Measurements from ENCODE around the gene HOXA13. TPM values are rescaled to one million over a fixed set of nuclear protein-coding genes. Genes with fewer than 3 reads are reported as not detected.

HOXA13 gene
- total and polyA plus RNA-seq, 10 of the 15 experiments (the other 5 are each of a cell fraction or from before 2014, with no cell fraction given) = not detected

DNA sequence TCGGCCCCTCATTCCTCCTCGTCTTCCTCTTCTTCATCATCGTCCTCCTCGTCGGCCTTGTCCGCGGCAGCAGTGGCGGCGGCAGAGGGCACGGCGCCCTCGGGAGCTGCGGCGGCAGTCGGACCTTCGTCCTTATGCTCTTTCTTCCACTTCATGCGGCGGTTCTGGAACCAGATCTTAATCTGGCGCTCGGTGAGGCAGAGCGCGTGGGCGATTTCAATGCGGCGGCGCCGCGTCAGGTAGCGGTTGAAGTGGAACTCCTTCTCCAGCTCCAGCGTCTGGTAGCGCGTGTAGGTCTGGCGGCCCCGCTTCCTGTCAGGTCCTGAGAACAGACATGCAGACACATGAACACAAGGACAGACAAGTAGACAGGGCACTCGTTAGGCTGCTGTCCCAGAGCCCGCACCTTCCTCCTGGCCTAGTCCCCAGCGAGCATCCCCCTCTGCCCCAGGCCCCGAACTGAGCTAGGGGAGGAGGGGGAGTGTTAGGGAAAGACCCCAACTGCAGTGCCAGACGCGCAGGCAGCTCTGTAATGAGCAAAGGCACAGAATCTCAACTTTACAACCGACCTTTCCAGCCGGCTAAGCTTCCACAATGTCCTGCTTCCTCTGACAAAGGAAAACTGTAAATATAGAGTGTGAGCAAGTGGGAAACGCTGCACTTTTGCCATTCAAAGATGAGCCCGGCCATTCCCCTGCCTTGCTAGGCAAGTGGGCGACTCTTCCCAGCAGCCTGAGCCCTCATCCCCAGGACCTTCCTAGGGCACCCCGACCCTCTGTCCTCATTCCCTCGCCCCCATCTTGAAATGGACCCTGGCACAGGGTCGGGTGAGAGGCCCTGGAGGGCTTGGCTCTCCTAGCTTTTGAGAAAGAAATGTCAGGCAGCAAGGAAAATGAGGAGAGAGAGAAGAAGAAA, 44.7 kb downstream of the HOXA13 start:
- Histone ChIP-seq H3K4me2 (ENCODE audit: control insufficient read depth, insufficient read depth) (no peak overlapping the region), H3K4me3 (no peak overlapping the region), H3K9me3 (replicated peaks; ENCODE audit: control insufficient read depth, insufficient read depth, low read length) (no peaks in the 10 kb centered on the region; the same call in 2 of the 3 replicates), H4K20me1 (ENCODE audit: control insufficient read depth, insufficient read depth) (no peaks in the 10 kb centered on the region), H3K4me1 (ENCODE audit: control insufficient read depth, insufficient read depth, low read length) (no peaks in the 10 kb centered on the region; the same call in 1 of the 2 replicates), H3K9ac (ENCODE audit: control insufficient read depth, insufficient read depth, low read length) (no peak overlapping the region), H3K79me2 (ENCODE audit: control insufficient read depth, insufficient read depth, low read length) (no peaks in the 10 kb centered on the region), H2AFZ (ENCODE audit: control insufficient read depth, low read depth, low read length) (no peak overlapping the region), H3K27me3 (replicated peaks in 1 of 2; ENCODE audit: control insufficient read depth in 2 of 2, insufficient read depth in 2 of 2, low read length in 1 of 2) (peaks cover 22 to 61% of the 10 kb centered on the region in 2 experiments), H3K27ac (ENCODE audit: control insufficient read depth, insufficient read depth) (no peak overlapping the region), H3K36me3 (ENCODE audit: control insufficient read depth in 2 of 2, insufficient read depth in 2 of 2, low read length in 1 of 2) (no peaks in the 10 kb centered on the region)
- intact Hi-C loops (cut with micrococcal nuclease; ENCODE audit: unreplicated experiment) (no loop called here), in situ Hi-C loops (cut with MboI) (loop anchor here (5.0 to 25.0 kb wide), 3 partner anchors 788 to 1293 kb away; no protein-coding TSS in a partner anchor)
- TF ChIP-seq POU2F2 (IDR thresholded peaks at IDR 0.05; ENCODE audit: borderline replicate concordance, low read depth, low read length) = no peak
- peak; percentile 68 for TF ChIP-seq SUZ12 (IDR thresholded peaks at IDR 0.05; ENCODE audit: unreplicated experiment)
- POLR2A ChIA-PET = no interaction called here
- SMC1A ChIA-PET (ENCODE audit: uncharacterized antibody, unreplicated experiment) = interaction anchor here (0.6 kb wide), 1 partner anchor 301 kb away, joined by 3 read pairs; no protein-coding TSS in a partner anchor
- CTCF ChIA-PET = interaction anchor here (0.6 to 1.2 kb wide), 4 partner anchors 465 to 770 kb away, joined by 3 to 4 read pairs (median 3); no protein-coding TSS in a partner anchor
- FAIRE-seq = no peak
- no peak for DNase-seq (ENCODE audit: low read depth, low spot score)
- RAD21 ChIA-PET (ENCODE audit: unreplicated experiment) = no interaction called here
- ATAC-seq = no peak
- BruUV-seq (replicated peaks) = no TSS peak
- WGBS (ENCODE audit: insufficient coverage, insufficient replicate concordance, low lambda C conversion rate, missing lambda C conversion rate) = 3% methylated on average over 48 of the region's 48 CpGs

DNA sequence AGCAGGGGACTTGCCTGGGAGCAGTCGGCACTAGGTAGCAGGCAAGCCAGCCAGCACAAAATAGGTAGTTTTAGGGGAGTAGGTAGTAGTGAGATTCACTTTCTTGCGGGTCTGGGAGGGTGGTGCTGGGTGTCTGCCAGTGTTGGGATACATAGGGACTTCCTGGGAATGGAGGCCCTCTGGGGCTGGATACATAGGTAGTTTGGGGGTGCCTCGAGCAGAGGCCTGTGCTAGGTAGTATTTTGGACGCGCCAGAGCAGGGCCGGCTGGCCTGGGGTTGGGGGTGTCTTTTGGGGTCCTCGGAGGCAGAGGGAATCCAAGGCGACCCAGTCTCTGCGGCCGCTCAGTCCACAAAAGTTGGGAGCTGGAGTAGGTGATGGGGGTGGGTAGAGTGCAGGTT, 45.5 kb downstream of the HOXA13 start:
- intact Hi-C loops (cut with micrococcal nuclease; ENCODE audit: unreplicated experiment) (no loop called here), in situ Hi-C loops (cut with MboI) (loop anchor here (25.0 kb wide), 1 partner anchor 1067 kb away; no protein-coding TSS in a partner anchor)
- FAIRE-seq = no peak

More for the DNA sequence above, 45.5 kb downstream of the HOXA13 start:
- Histone ChIP-seq H3K9me3 (replicated peaks; ENCODE audit: control insufficient read depth, insufficient read depth, low read length) (no peaks in the 10 kb centered on the region; the same call in 2 of the 3 replicates), H3K27me3 (replicated peaks in 1 of 2; ENCODE audit: control insufficient read depth in 2 of 2, insufficient read depth in 2 of 2, low read length in 1 of 2) (peaks cover 22 to 58% of the 10 kb centered on the region in 2 experiments), H3K79me2 (ENCODE audit: control insufficient read depth, insufficient read depth, low read length) (no peaks in the 10 kb centered on the region), H3K4me3 (no peak overlapping the region), H3K4me2 (ENCODE audit: control insufficient read depth, insufficient read depth) (no peak overlapping the region), H3K36me3 (ENCODE audit: control insufficient read depth in 2 of 2, insufficient read depth in 2 of 2, low read length in 1 of 2) (no peaks in the 10 kb centered on the region), H3K4me1 (ENCODE audit: control insufficient read depth, insufficient read depth, low read length) (no peaks in the 10 kb centered on the region; the same call in 1 of the 2 replicates), H3K27ac (ENCODE audit: control insufficient read depth, insufficient read depth) (no peak overlapping the region), H2AFZ (ENCODE audit: control insufficient read depth, low read depth, low read length) (no peak overlapping the region), H4K20me1 (ENCODE audit: control insufficient read depth, insufficient read depth) (no peaks in the 10 kb centered on the region), H3K9ac (ENCODE audit: control insufficient read depth, insufficient read depth, low read length) (no peak overlapping the region)
- no TSS peak for BruUV-seq (replicated peaks)
- WGBS (ENCODE audit: insufficient coverage, insufficient replicate concordance, low lambda C conversion rate, missing lambda C conversion rate) = 69% methylated on average over 10 of the region's 10 CpGs
- ATAC-seq = no peak
- TF ChIP-seq ZNF384 (IDR thresholded peaks at IDR 0.05; ENCODE audit: borderline replicate concordance, low read depth, low read length) = no peak
- TF ChIP-seq TBL1XR1 (IDR thresholded peaks at IDR 0.05; ENCODE audit: low read depth, low read length) = no peak
- TF ChIP-seq, protein P1, sequence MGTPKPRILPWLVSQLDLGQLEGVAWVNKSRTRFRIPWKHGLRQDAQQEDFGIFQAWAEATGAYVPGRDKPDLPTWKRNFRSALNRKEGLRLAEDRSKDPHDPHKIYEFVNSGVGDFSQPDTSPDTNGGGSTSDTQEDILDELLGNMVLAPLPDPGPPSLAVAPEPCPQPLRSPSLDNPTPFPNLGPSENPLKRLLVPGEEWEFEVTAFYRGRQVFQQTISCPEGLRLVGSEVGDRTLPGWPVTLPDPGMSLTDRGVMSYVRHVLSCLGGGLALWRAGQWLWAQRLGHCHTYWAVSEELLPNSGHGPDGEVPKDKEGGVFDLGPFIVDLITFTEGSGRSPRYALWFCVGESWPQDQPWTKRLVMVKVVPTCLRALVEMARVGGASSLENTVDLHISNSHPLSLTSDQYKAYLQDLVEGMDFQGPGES (IDR thresholded peaks at IDR 0.05) = no peak
- no peak for TF ChIP-seq POLR2AphosphoS5 (IDR thresholded peaks at IDR 0.05; ENCODE audit: low read length)
- no peak for TF ChIP-seq SIN3A (IDR thresholded peaks at IDR 0.05; ENCODE audit: low read depth, low read length)
- no peak for TF ChIP-seq SMAD1 (IDR thresholded peaks at IDR 0.05; ENCODE audit: low read depth, partially characterized antibody)
- no peak for TF ChIP-seq MEF2A (IDR thresholded peaks at IDR 0.05; ENCODE audit: insufficient read depth, low read depth, low read length)
- TF ChIP-seq RUNX3 (IDR thresholded peaks at IDR 0.05; ENCODE audit: low read length) = no peak
- no peak for TF ChIP-seq GATAD2B (conservative IDR thresholded peaks at IDR 0.05; ENCODE audit: low read depth)
- no peak for TF ChIP-seq SREBF1 (IDR thresholded peaks at IDR 0.05; ENCODE audit: low read length)
- TF ChIP-seq ZZZ3 (IDR thresholded peaks at IDR 0.05; ENCODE audit: control insufficient read depth, insufficient read length, low read depth) = no peak
- DNase-seq (ENCODE audit: low read depth, low spot score) = no peak
- ChIA-PET RAD21 (ENCODE audit: unreplicated experiment) (no interaction called here), POLR2A (no interaction called here), SMC1A (ENCODE audit: uncharacterized antibody, unreplicated experiment) (no interaction called here), CTCF (interaction anchor here (0.8 to 1.2 kb wide), 3 partner anchors 465 to 771 kb away, joined by 3 to 4 read pairs (median 3); no protein-coding TSS in a partner anchor)
